PFSK-1 (cell line): ENCODE data around the gene ADCY1.

Experiments used
- FOXP2 ChIP-seq: optimal IDR thresholded peaks from 2 replicates; pipeline ENCODE3; 2011; ENCODE audit warnings: borderline replicate concordance, control low read depth, inconsistent platforms; ENCODE audit not compliant: insufficient read depth; ENCODE audit errors: extremely low read length, extremely low read depth
- POLR2AphosphoS5 ChIP-seq: IDR thresholded peaks from 2 replicates; pipeline ENCODE4 v1.6.1; 2012; ENCODE audit warnings: low read depth, mild to moderate bottlenecking, control low read depth, low read length, moderate library complexity
- REST ChIP-seq, 2 experiments: IDR thresholded peaks; 2 replicates each; pipeline versions ENCODE4 v1.6.1 to v1.8.0; 2011 to 2012; ENCODE audit warnings: low read depth in 2 of 2, low read length in 2 of 2, control low read depth in 1 of 2, inconsistent platforms in 1 of 2, mild to moderate bottlenecking in 1 of 2, moderate library complexity in 1 of 2; ENCODE audit not compliant: insufficient read depth in 1 of 2
- SIN3A ChIP-seq: IDR thresholded peaks from 2 replicates; pipeline ENCODE4 v1.6.1; 2012; ENCODE audit warnings: mild to moderate bottlenecking, low read length, moderate library complexity, borderline replicate concordance; ENCODE audit not compliant: insufficient read depth
- TAF1 ChIP-seq: IDR thresholded peaks from 2 replicates; pipeline ENCODE4 v1.6.1; 2012; ENCODE audit warnings: low read length, control low read depth, borderline replicate concordance; ENCODE audit not compliant: insufficient read depth

The ADCY1 gene

DNA sequence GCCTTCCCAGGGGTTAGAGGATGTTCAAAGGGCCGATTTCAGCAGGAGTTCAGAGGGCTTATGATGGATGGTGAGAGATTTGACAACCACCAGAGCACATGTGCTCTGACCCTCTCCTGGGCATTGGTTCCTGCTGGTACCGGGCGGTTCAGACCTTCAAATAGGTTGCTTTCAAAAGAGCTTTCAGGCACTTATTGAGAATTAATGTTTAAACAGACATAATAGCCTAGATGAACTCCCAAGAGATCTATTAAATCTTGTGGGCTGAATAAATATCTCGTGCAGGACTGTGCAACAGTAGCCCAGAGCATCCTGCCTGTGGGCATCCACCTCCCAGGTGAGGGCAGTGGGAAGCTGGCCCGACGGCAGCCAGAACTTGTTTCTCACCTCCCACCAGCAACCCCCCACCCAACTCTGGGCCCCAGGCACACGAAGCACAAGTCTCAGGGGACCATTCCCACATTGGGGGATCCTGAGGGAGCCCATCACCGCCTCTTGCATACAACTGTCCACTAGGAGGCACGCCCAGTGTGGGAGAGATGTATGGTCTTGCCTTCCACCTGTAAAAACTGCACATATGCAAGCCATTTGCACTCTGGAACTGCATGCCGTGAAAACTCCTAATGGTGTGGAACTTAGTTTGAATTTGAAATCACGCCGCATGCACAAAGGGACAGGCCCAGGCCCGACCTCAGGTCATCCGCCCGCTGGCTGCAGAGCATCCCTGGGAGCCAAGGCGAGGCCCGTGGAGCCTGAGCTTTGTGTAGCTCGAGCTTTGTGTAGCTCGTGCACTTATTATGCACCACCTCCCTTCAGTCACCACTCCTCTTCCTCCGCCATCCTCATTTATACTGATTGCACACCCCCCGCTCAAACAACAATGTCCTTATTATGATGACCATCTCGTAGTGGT lies 147.8 kb downstream of the ADCY1 start:
- TF ChIP-seq TAF1 = no peak
- no peak for TF ChIP-seq SIN3A
- TF ChIP-seq FOXP2 = no peak
- no peak for TF ChIP-seq REST (IDR thresholded peaks at IDR 0.05; ENCODE audit: insufficient read depth in 1 of 2, low read depth in 2 of 2, low read length in 2 of 2)
- TF ChIP-seq POLR2AphosphoS5 = no peak

GRCh38 chr7:45726883-45727282 lies 152.7 kb downstream of the ADCY1 start:
- TF ChIP-seq SIN3A (no peak), FOXP2 (no peak), TAF1 (no peak), REST (IDR thresholded peaks at IDR 0.05; ENCODE audit: insufficient read depth in 1 of 2, low read depth in 2 of 2, low read length in 2 of 2) (no peak), POLR2AphosphoS5 (no peak)

DNA sequence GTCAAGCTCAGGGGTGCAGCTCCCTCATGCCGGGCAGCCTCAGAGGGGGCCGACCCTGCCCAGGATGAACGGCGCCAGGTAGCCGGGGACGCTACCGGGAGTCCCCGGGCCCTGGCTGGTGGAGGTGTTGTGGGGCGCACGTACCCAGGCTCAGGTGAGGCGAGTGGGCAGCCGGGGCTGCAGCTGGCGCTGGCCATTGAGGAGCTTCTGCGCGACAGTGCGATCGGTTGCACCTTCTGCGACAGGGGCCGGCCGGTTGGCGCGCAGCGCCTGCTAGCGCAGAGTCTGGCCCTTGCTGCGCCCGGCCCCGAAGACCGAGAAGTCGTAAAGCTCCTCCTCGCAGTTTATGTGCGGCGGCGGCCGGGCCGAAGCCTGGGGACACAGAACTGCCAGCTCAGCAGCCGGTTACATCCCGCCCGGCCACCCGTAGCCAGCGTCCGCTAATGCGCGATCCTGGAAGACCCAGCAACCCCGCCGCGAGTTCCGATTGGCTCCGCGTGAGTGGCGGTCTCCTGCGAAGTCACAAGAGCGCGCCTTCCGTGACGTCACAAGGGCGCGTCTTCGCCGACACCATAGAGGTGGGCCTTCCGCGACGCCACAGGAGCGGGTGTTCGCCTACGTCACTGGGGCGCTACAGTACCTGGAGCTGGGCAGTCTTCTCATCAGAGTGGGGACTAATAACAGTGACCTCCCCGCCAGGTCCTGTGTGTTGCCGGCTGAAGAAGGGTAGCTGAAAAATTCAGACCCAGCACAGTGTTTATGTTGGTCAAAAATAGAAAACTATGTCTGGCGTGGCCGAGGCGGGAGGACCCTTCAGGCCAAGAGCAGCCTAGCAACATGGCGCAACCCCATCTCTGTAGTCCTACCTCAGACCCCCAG lies 194.6 kb downstream of the ADCY1 start:
- peak; percentile 51 for TF ChIP-seq POLR2AphosphoS5
- peak; percentile 52; the same call in 1 of the 2 replicates for TF ChIP-seq TAF1
- TF ChIP-seq FOXP2 = peak; percentile 79
